Endothelial cell of umbilical vein (primary cell): ENCODE results near the gene LYVE1. TPM values are rescaled to one million over a fixed set of nuclear protein-coding genes. Genes with fewer than 3 reads are reported as not detected.
A peak's percentile ranks its signal among the peaks of the same experiment; 100 is the strongest.

Source experiments
- BruUV-seq: library from RNA; stranded (reverse); fragments of 400-500 nt; replicated peaks from 2 replicates; lab custom pipeline; 2021; lab: Mats Ljungman, UMichigan
- CTCF ChIA-PET: fragments of 300-600, 350-600 bp; sonication (Branson Sonifier 250); formaldehyde crosslinking; loops from one replicate; lab custom pipeline; 2021; ENCODE audit warnings: antibody characterized with exemption, inconsistent platforms; lab: Charles Lee
- POLR2A ChIA-PET: fragments of 300-600, 350-600 bp; sonication (Branson Sonifier 250); formaldehyde crosslinking; loops from one replicate; lab custom pipeline; 2021; ENCODE audit warnings: antibody characterized with exemption, inconsistent platforms; lab: Charles Lee
- DNase-seq: peaks from one replicate; pipeline ENCODE4 v3.0.0-alpha.2; 2011; ENCODE audit warnings: low read depth, low spot score
- FAIRE-seq: peaks from 2 replicates; lab custom pipeline; 2011; peaks lifted over from hg19 to GRCh38; lab: Jason Lieb, UNC
- H2AFZ ChIP-seq: 2 replicates; pipeline ENCODE4 v1.6.0; 2012; ENCODE audit warnings: low read depth, low read length, control low read depth, inconsistent platforms
- H3K27ac ChIP-seq: 2 replicates; pipeline ENCODE4 v1.5.1; 2011; ENCODE audit warnings: low read depth, mild to moderate bottlenecking, control low read depth, low read length, moderate library complexity; ENCODE audit not compliant: insufficient read depth
- H3K27me3 ChIP-seq, 2 experiments: 2 replicates each; pipeline versions ENCODE4 v1.6.0 to v1.6.1; 2011; ENCODE audit warnings: low read length in 2 of 2, mixed read lengths in 1 of 2; ENCODE audit not compliant: control insufficient read depth in 2 of 2, insufficient read depth in 2 of 2
- H3K36me3 ChIP-seq, 2 experiments: 2 replicates in 1 of 2; 3 replicates in 1 of 2; pipeline ENCODE4 v1.5.1; 2011; ENCODE audit warnings: low read length in 2 of 2, mild to moderate bottlenecking in 1 of 2, moderate library complexity in 1 of 2; ENCODE audit not compliant: control insufficient read depth in 2 of 2, insufficient read depth in 2 of 2; ENCODE audit errors: extremely low read depth in 1 of 2
- H3K4me1 ChIP-seq: 3 replicates; pipeline ENCODE4 v1.5.1; 2011; ENCODE audit warnings: mild to moderate bottlenecking, low read length; ENCODE audit not compliant: control insufficient read depth, insufficient read depth; ENCODE audit errors: extremely low read depth
- H3K4me2 ChIP-seq: 2 replicates; pipeline ENCODE4 v1.6.1; 2011; ENCODE audit warnings: low read length, control low read depth, mixed read lengths; ENCODE audit not compliant: insufficient read depth
- H3K4me3 ChIP-seq, 3 experiments: fragments of 200-600 bp in 1 of 3; sonication (generic), shearing (Covaris generic) in 1 of 3; replicated peaks in 1 of 3; 2 replicates each; pipeline ENCODE4 v1.5.1; 2011 to 2016; ENCODE audit warnings: control low read depth in 3 of 3, low read length in 3 of 3, mild to moderate bottlenecking in 2 of 3, inconsistent platforms in 1 of 3, low read depth in 1 of 3, moderate library complexity in 1 of 3; ENCODE audit not compliant: insufficient read depth in 1 of 3
- H3K79me2 ChIP-seq: 2 replicates; pipeline ENCODE4 v1.6.0; 2012; ENCODE audit warnings: low read length, inconsistent platforms; ENCODE audit not compliant: control insufficient read depth, insufficient read depth
- H3K9ac ChIP-seq: replicated peaks from 2 replicates; pipeline ENCODE3; 2011; ENCODE audit warnings: low read length, control low read depth; ENCODE audit not compliant: insufficient read depth; ENCODE audit errors: extremely low read depth
- H3K9me1 ChIP-seq: replicated peaks from 3 replicates; pipeline ENCODE4 v1.6.0; 2011; ENCODE audit warnings: mild to moderate bottlenecking, low read length; ENCODE audit not compliant: control insufficient read depth, insufficient read depth; ENCODE audit errors: extremely low read depth
- H3K9me3 ChIP-seq: replicated peaks from 2 replicates; pipeline ENCODE4 v1.5.1; 2012; ENCODE audit warnings: low read length, inconsistent platforms; ENCODE audit not compliant: control insufficient read depth, insufficient read depth
- H4K20me1 ChIP-seq: replicated peaks from 2 replicates; pipeline ENCODE3; 2011; ENCODE audit warnings: mild to moderate bottlenecking, low read length; ENCODE audit not compliant: control insufficient read depth, insufficient read depth; ENCODE audit errors: extremely low read depth
- CTCF ChIP-seq, 2 donors: IDR thresholded peaks; 1 replicate in 1 of 2; 2 replicates in 1 of 2; pipeline ENCODE4 v1.5.1; 2011; ENCODE audit warnings: low read length in 2 of 2, mild to moderate bottlenecking in 2 of 2, moderate library complexity in 2 of 2, control low read depth in 1 of 2, inconsistent platforms in 1 of 2, low read depth in 1 of 2; ENCODE audit not compliant: insufficient read depth in 1 of 2; ENCODE audit errors: extremely low read depth in 1 of 2
- EZH2 ChIP-seq: IDR thresholded peaks from 2 replicates; pipeline ENCODE4 v1.6.1; 2012; ENCODE audit warnings: borderline replicate concordance, low read depth, mild to moderate bottlenecking, moderate library complexity, low read length, inconsistent platforms; ENCODE audit not compliant: severe bottlenecking
- GATA2 ChIP-seq: IDR thresholded peaks from 2 replicates; pipeline ENCODE4 v1.7.0; 2011; ENCODE audit warnings: low read depth, mild to moderate bottlenecking, moderate library complexity, mixed read lengths, low read length; ENCODE audit not compliant: insufficient read length, insufficient read depth
- JUN ChIP-seq: IDR thresholded peaks from 2 replicates; pipeline ENCODE4 v1.6.1; 2011; ENCODE audit warnings: borderline replicate concordance, low read depth; ENCODE audit not compliant: insufficient read length, insufficient read depth
- MAX ChIP-seq: IDR thresholded peaks from 2 replicates; pipeline ENCODE4 v1.6.1; 2011; ENCODE audit not compliant: insufficient read depth, insufficient read length
- POLR2A ChIP-seq: IDR thresholded peaks from 2 replicates; pipeline ENCODE4 v1.6.1; 2012; ENCODE audit warnings: low read depth, mild to moderate bottlenecking, control low read depth, low read length
- POLR2AphosphoS5 ChIP-seq: IDR thresholded peaks from 2 replicates; pipeline ENCODE4 v1.6.1; 2012; ENCODE audit warnings: low read depth, mild to moderate bottlenecking, control low read depth, low read length, moderate library complexity; ENCODE audit not compliant: insufficient read depth
- dilution Hi-C: fragments of 300-500 bp; cut with MboI; formaldehyde crosslinking; loops from one replicate; pipeline ENCODE4 v1.15.0; 2019; ENCODE audit warnings: low sequenced_read_pairs; ENCODE audit not compliant: extremely low pct_ligation_motif_present
- intact Hi-C: fragments of 100-400 bp; cut with micrococcal nuclease; formaldehyde crosslinking; loops from one replicate; pipeline ENCODE4 v1.10.0; 2022
- polyA plus RNA-seq, 4 experiments: library from polyadenylated mRNA; depleted of rRNA in 3 of 4; stranded (reverse) in 3 of 4; unstranded in 1 of 4; fragments of >200 nt; gene quantifications; 2 replicates each; pipeline versions ENCODE4 v1.2.1 to v1.2.3, GENCODE V29; 2011 to 2012; ENCODE audit warnings: missing spikeins in 1 of 4
- total RNA-seq: library from RNA; stranded (reverse); gene quantifications from 2 replicates; pipeline ENCODE4 v1.2.3, GENCODE V29; 2021

The LYVE1 gene
- total and polyA plus RNA-seq, 2 donors (not counting 3 experiments of a cell fraction or from before 2014, with no cell fraction given), result 4.6 to 7.6 TPM

- Histone ChIP-seq H3K9me3 (no peaks in the 10 kb centered on the region), H3K27me3 (no peaks in the 10 kb centered on the region), H3K9me1 (no peaks in the 10 kb centered on the region), H4K20me1 (no peaks in the 10 kb centered on the region), H3K27ac (no peak overlapping the region), H2AFZ (no peak overlapping the region), H3K9ac (no peak overlapping the region), H3K4me2 (no peak overlapping the region), H3K4me3 (no peak overlapping the region), H3K36me3 (no peaks in the 10 kb centered on the region), H3K4me1 (peaks cover 7% of the 10 kb centered on the region), H3K79me2 (no peaks in the 10 kb centered on the region)
- dilution Hi-C loops (no loop called here), intact Hi-C loops (loop anchor here (1.0 kb wide), 1 partner anchor 89 kb away; no protein-coding TSS in a partner anchor)
- no peak for FAIRE-seq
- peak; percentile 49 for DNase-seq
- CTCF ChIA-PET, result interaction anchor here (0.6 to 3.2 kb wide), 19 partner anchors 9 to 171 kb away, joined by 3 to 35 read pairs (median 4); partner anchors contain the start of gene RNF141
- BruUV-seq, result no TSS peak
- TF ChIP-seq JUN (no peak), CTCF (IDR thresholded peaks at IDR 0.05; ENCODE audit: extremely low read depth in 1 of 2, insufficient read depth in 1 of 2, low read depth in 1 of 2, low read length in 2 of 2) (peak; percentile 8 to 51), POLR2AphosphoS5 (no peak), POLR2A (no peak), GATA2 (no peak)
- POLR2A ChIA-PET, result no interaction called here
These were observed 3.7 kb downstream of the LYVE1 start for GRCh38 chr11:10564696-10565318.

- Histone ChIP-seq H3K36me3 (no peaks in the 10 kb centered on the region), H3K27me3 (no peaks in the 10 kb centered on the region), H3K4me1 (peaks cover 5% of the 10 kb centered on the region), H2AFZ (no peak overlapping the region), H4K20me1 (no peaks in the 10 kb centered on the region), H3K4me3 (no peak overlapping the region), H3K27ac (no peak overlapping the region), H3K9me1 (no peaks in the 10 kb centered on the region), H3K9me3 (no peaks in the 10 kb centered on the region), H3K9ac (no peak overlapping the region), H3K79me2 (no peaks in the 10 kb centered on the region), H3K4me2 (no peak overlapping the region)
- ChIA-PET CTCF (interaction anchor here (1.1 to 3.2 kb wide), 9 partner anchors 8 to 172 kb away, joined by 3 to 35 read pairs (median 5); partner anchors contain the start of gene RNF141), POLR2A (no interaction called here)
- intact Hi-C loops, result loop anchor here (1.0 kb wide), 1 partner anchor 90 kb away; no protein-coding TSS in a partner anchor
- DNase-seq (no peak), FAIRE-seq (no peak)
- BruUV-seq, result no TSS peak
- no peak for TF ChIP-seq POLR2A
- TF ChIP-seq MAX, result no peak
- TF ChIP-seq EZH2, result no peak
- no peak for TF ChIP-seq GATA2
- dilution Hi-C loops, result no loop called here
These were observed 4.4 kb downstream of the LYVE1 start for GRCh38 chr11:10564030-10564429.
